T-cell (primary cell): ENCODE data around the gene OTOA. TPM values are rescaled to one million over a fixed set of nuclear protein-coding genes. Genes with fewer than 3 reads are reported as not detected.
"Not testable (repeated sequence)": the region's sequence is repeated elsewhere in the genome, so short reads cannot be mapped to it uniquely, and the experiment has no call there.

Experiments
- ATAC-seq, 4 experiments: fragments of 200-7000 bp in 3 of 4; fragments of 150-1000 bp in 1 of 4; cut with Tn5 transposase; replicated peaks in 1 of 4; 1 replicate in 3 of 4; 2 replicates in 1 of 4; pipeline ENCODE4 v1.10.0; 2021; ENCODE audit warnings: moderate library complexity in 3 of 4, mild to moderate bottlenecking in 2 of 4, moderate number of reproducible peaks in 1 of 4
- CTCF ChIA-PET, 2 donors: fragments of 300-600 bp; sonication (Branson Sonifier 250); formaldehyde crosslinking; loops; one replicate each; lab custom pipeline; 2022; ENCODE audit warnings: antibody characterized with exemption in 2 of 2; lab: Charles Lee
- POLR2A ChIA-PET, 2 donors: fragments of 300-600 bp; sonication (Branson Sonifier 250); formaldehyde crosslinking; loops; one replicate each; lab custom pipeline; 2022; ENCODE audit warnings: antibody characterized with exemption in 2 of 2; lab: Charles Lee
- DNase-seq, 35 experiments: peaks; one replicate each; pipeline versions ENCODE4 v3.0.0 to v3.0.0-alpha.2; 2013 to 2023
- H3K27ac ChIP-seq: one replicate; pipeline ENCODE4 v1.5.1; 2013; ENCODE audit warnings: low read length
- H3K27me3 ChIP-seq, 2 experiments: replicated peaks in 1 of 2; 1 replicate in 1 of 2; 2 replicates in 1 of 2; pipeline versions ENCODE4 v1.6.1 to v1.7.0; 2013; ENCODE audit warnings: low read length in 1 of 2, mixed read lengths in 1 of 2; ENCODE audit not compliant: control insufficient read depth in 2 of 2, insufficient read depth in 2 of 2; ENCODE audit errors: extremely low read depth in 1 of 2
- H3K36me3 ChIP-seq, 2 donors: 1 replicate in 1 of 2; 2 replicates in 1 of 2; pipeline versions ENCODE4 v1.6.1 to v1.7.0; 2013; ENCODE audit warnings: low read length in 1 of 2; ENCODE audit not compliant: control insufficient read depth in 2 of 2, insufficient read depth in 1 of 2; ENCODE audit errors: extremely low read depth in 1 of 2
- H3K4me1 ChIP-seq, 2 experiments: 1 replicate in 1 of 2; 2 replicates in 1 of 2; pipeline versions ENCODE4 v1.6.1 to v1.7.0; 2013; ENCODE audit warnings: low read length in 2 of 2, mixed read lengths in 1 of 2; ENCODE audit not compliant: insufficient read depth in 2 of 2, control insufficient read depth in 1 of 2; ENCODE audit errors: extremely low read depth in 1 of 2
- H3K4me3 ChIP-seq, 2 donors: 1 replicate in 1 of 2; 2 replicates in 1 of 2; pipeline versions ENCODE4 v1.5.1 to v1.7.0; 2013; ENCODE audit warnings: mild to moderate bottlenecking in 2 of 2, low read length in 1 of 2, moderate library complexity in 1 of 2; ENCODE audit not compliant: control insufficient read depth in 1 of 2; ENCODE audit errors: extremely low read depth in 1 of 2
- H3K9me3 ChIP-seq: 2 replicates; pipeline ENCODE4 v1.7.0; 2013
- H3K27ac Mint-ChIP-seq, 2 donors: one replicate each; pipeline ENCODE4 v1.8.0; 2020 to 2021; ENCODE audit warnings: mild to moderate bottlenecking in 2 of 2, mixed read lengths in 2 of 2
- H3K27me3 Mint-ChIP-seq, 2 donors: one replicate each; pipeline ENCODE4 v1.8.0; 2021 to 2022; ENCODE audit warnings: mixed read lengths in 2 of 2
- H3K36me3 Mint-ChIP-seq: one replicate; pipeline ENCODE4 v1.8.0; 2021; ENCODE audit warnings: mixed read lengths
- H3K4me1 Mint-ChIP-seq, 3 donors: one replicate each; pipeline ENCODE4 v1.8.0; 2020 to 2022; ENCODE audit warnings: mixed read lengths in 3 of 3, mild to moderate bottlenecking in 1 of 3
- H3K4me3 Mint-ChIP-seq, 3 donors: one replicate each; pipeline ENCODE4 v1.8.0; 2020 to 2022; ENCODE audit warnings: mild to moderate bottlenecking in 3 of 3, mixed read lengths in 3 of 3, moderate library complexity in 3 of 3
- H3K9me3 Mint-ChIP-seq, 3 donors: one replicate each; pipeline ENCODE4 v1.8.0; 2020 to 2022; ENCODE audit warnings: mixed read lengths in 3 of 3
- WGBS: methylation state at CpG from one replicate; pipeline ENCODE4 v1.1.5; 2013; ENCODE audit warnings: missing lambda C conversion rate; ENCODE audit not compliant: insufficient coverage; 5-methylcytosine and 5-hydroxymethylcytosine counted together
- total RNA-seq, 35 experiments: library from RNA in 6 of 35; stranded (reverse) in 6 of 35; fragments of 120-200 nt in 1 of 35; gene quantifications; one replicate each; pipeline versions ENCODE4 v1.2.1 to v1.2.4 and lab custom pipeline; 2013 to 2026

Gene OTOA
- total RNA-seq, 5 donors from 2014 or later (not counting 1 experiment from before 2014, with no cell fraction given), result 0.18 to 0.20 (median 0.19) TPM; not detected in 2

- H3K4me3 ChIP-seq, H3K4me1 ChIP-seq, H3K27me3 Mint-ChIP-seq, H3K4me1 Mint-ChIP-seq, H3K9me3 ChIP-seq, H3K4me3 Mint-ChIP-seq, H3K27me3 ChIP-seq, POLR2A ChIA-PET, DNase-seq, H3K27ac Mint-ChIP-seq, H3K36me3 ChIP-seq, ATAC-seq, H3K27ac ChIP-seq, H3K9me3 Mint-ChIP-seq, H3K36me3 Mint-ChIP-seq: not testable (repeated sequence)
- 93% methylated on average over 2 of the region's 9 CpGs for WGBS
- CTCF ChIA-PET, result interaction anchor here in 1 of 2 donors (0.6 kb wide), 1 partner anchor 209 kb away, joined by 8 read pairs; no protein-coding TSS in a partner anchor
Observed at GRCh38 chr16:21772547-21773206, 108.9 kb downstream of the OTOA start.

DNA sequence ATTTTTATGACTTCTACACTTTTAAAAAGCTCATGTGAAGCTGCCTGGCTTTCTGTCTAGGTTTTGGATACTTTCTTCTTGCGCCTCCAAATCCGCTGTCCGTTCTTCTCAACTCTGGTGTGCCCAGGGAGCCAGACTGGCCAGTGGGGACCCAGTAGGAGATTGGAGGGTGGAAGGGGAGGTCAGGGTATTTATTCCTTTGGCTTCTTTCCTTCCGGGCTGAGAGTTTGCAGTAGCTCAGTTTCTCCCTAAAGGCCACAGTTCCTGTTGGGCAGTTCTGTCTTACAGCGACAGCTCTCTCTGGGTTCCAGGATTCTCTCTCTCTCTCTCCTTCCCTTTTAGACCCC, 109.4 kb downstream of the OTOA start:
- H3K36me3 Mint-ChIP-seq, H3K4me3 Mint-ChIP-seq, H3K4me1 Mint-ChIP-seq, H3K27me3 Mint-ChIP-seq, DNase-seq, H3K4me1 ChIP-seq, H3K27me3 ChIP-seq, H3K4me3 ChIP-seq, H3K9me3 ChIP-seq, H3K27ac Mint-ChIP-seq, CTCF ChIA-PET, H3K27ac ChIP-seq, H3K9me3 Mint-ChIP-seq, POLR2A ChIA-PET, ATAC-seq, H3K36me3 ChIP-seq: not testable (repeated sequence)
- 96% methylated on average over 3 of the region's 5 CpGs for WGBS

GRCh38 chr16:21780525-21780924, 116.8 kb downstream of the OTOA start:
- no CpG with 5 or more reads among the region's 5 CpGs for WGBS
- H3K36me3 ChIP-seq, H3K4me3 Mint-ChIP-seq: not testable (repeated sequence)

DNA sequence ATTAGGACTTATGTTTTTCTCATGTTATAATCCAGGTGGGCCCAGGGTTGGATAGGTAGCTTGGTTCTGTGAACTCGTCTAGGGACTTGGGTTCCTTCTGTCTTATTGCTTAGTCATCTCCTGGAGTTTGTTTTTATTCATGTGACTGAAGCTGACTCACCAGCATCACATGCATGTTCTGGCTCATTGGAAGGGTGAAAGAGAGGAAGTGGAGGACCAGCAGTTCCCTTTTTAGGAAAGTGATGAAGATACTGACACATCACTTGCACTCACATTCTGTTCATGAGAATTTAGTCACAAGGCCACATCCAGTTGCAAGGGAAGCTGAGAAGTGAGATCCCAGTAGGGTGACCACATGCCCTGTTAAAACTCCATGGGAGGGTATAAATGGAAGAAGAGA, 126.7 kb downstream of the OTOA start:
- H3K27me3 Mint-ChIP-seq, H3K4me1 Mint-ChIP-seq, H3K4me3 Mint-ChIP-seq, H3K36me3 ChIP-seq, H3K27ac ChIP-seq, POLR2A ChIA-PET, H3K4me3 ChIP-seq, H3K4me1 ChIP-seq, H3K27me3 ChIP-seq, H3K36me3 Mint-ChIP-seq, H3K9me3 ChIP-seq, DNase-seq, H3K9me3 Mint-ChIP-seq, CTCF ChIA-PET, H3K27ac Mint-ChIP-seq: not testable (repeated sequence)
- ATAC-seq, result peak in 3 of 4 experiments; percentile 23 to 72 (median 65)
- whole genome bisulfite sequencing, result no CpG with 5 or more reads among the region's 1 CpG

More at GRCh38 chr16:21780525-21780924, 116.8 kb downstream of the OTOA start:
- H3K27ac Mint-ChIP-seq, H3K4me1 Mint-ChIP-seq, ATAC-seq, POLR2A ChIA-PET, H3K36me3 Mint-ChIP-seq, H3K27ac ChIP-seq, H3K4me3 ChIP-seq, H3K27me3 Mint-ChIP-seq, H3K4me1 ChIP-seq, H3K27me3 ChIP-seq, H3K9me3 Mint-ChIP-seq, DNase-seq, CTCF ChIA-PET, H3K9me3 ChIP-seq: not testable (repeated sequence)

DNA sequence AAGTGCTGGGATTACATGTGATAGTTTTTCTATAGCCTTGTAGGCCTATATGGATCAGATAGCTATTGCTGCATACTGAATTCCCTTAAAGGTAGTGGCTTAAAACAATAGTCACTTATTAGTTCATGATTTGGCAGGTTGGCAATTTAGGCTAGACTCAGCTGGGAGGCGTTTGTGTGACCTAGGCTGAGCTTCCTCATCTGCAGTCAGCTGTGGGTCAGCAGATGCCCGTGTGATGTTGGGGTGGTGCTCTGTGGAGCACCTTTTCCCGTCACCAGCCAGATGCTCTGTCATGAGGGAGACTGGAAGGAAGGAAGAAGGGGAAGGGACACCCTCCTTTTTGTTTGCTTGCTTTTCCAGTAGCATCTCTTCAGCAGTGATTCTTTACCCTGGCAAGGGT, 129.5 kb downstream of the OTOA start:
- H3K27me3 Mint-ChIP-seq, CTCF ChIA-PET, ATAC-seq, H3K9me3 ChIP-seq, POLR2A ChIA-PET, H3K36me3 Mint-ChIP-seq, H3K27ac ChIP-seq, H3K4me1 ChIP-seq, H3K36me3 ChIP-seq, H3K9me3 Mint-ChIP-seq, H3K27ac Mint-ChIP-seq, H3K4me3 ChIP-seq, H3K4me3 Mint-ChIP-seq, DNase-seq, H3K27me3 ChIP-seq, H3K4me1 Mint-ChIP-seq: not testable (repeated sequence)
- WGBS, result no CpG with 5 or more reads among the region's 3 CpGs

DNA sequence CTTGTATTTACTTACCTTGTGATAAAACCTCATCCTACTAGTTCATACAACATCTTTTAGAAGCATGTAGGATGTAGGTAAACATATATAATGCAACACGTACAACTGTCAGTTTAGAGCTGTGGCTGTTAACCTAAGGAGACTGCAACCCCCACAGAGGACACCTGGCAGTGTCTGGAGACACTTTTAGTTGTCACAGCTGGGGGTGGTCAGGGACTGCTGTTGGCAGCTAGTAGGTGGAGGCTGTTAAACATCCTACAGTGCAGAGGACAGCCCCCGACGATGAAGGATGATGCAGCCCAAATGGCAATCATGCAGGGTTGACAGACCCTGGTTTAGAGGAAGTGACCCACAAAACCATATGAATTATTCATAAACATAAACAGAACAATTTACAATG, 134.8 kb downstream of the OTOA start:
- CTCF ChIA-PET, H3K4me1 ChIP-seq, H3K4me3 ChIP-seq, POLR2A ChIA-PET, H3K9me3 ChIP-seq, H3K27ac Mint-ChIP-seq, H3K27me3 ChIP-seq, H3K27ac ChIP-seq, ATAC-seq, H3K9me3 Mint-ChIP-seq, H3K4me1 Mint-ChIP-seq, H3K27me3 Mint-ChIP-seq, H3K36me3 ChIP-seq, DNase-seq, H3K4me3 Mint-ChIP-seq: not testable (repeated sequence)
- H3K36me3 Mint-ChIP-seq, result peaks cover 11% of the 10 kb centered on the region
- no CpG with 5 or more reads among the region's 3 CpGs for WGBS
